IMR-90 (cell line): Measurements from ENCODE around the gene C21orf58. TPM values are rescaled to one million over a fixed set of nuclear protein-coding genes. Genes with fewer than 3 reads are reported as not detected.
A peak's percentile ranks its signal among the peaks of the same experiment; 100 is the strongest.

Source experiments
- ATAC-seq: fragments of 200-7000 bp; cut with Tn5 transposase; 2 replicates; pipeline ENCODE4 v1.9.1; 2020; ENCODE audit warnings: low read depth, mild to moderate bottlenecking, moderate library complexity
- BruUV-seq: library from RNA; stranded (reverse); fragments of 400-500 nt; replicated peaks from 2 replicates; lab custom pipeline; 2021; lab: Mats Ljungman, UMichigan
- CTCF ChIA-PET: fragments of 300-600 bp; formaldehyde crosslinking; extraction: SDS; loops from one replicate; lab custom pipeline; 2021; ENCODE audit warnings: antibody characterized with exemption; lab: Yijun Ruan, JAX
- POLR2A ChIA-PET: fragments of 300-600 bp; sonication (Branson Sonifier 250); formaldehyde crosslinking; loops from one replicate; lab custom pipeline; 2022; ENCODE audit warnings: antibody characterized with exemption; ENCODE audit not compliant: unreplicated experiment; lab: Charles Lee
- DNase-seq: peaks from one replicate; pipeline ENCODE4 v3.0.0; 2013
- H2AFZ ChIP-seq: replicated peaks from 2 replicates; pipeline ENCODE3; 2013; ENCODE audit warnings: low read length, mild to moderate bottlenecking; ENCODE audit not compliant: poor library complexity
- H2AK5ac ChIP-seq: 2 replicates; pipeline ENCODE4 v1.6.1; 2013; ENCODE audit warnings: low read depth, low read length, inconsistent platforms
- H2AK9ac ChIP-seq: replicated peaks from 2 replicates; pipeline ENCODE3; 2013; ENCODE audit warnings: mild to moderate bottlenecking, low read depth, low read length, moderate library complexity; ENCODE audit not compliant: poor library complexity
- H2BK120ac ChIP-seq: 2 replicates; pipeline ENCODE4 v1.6.1; 2013; ENCODE audit warnings: low read depth, low read length, inconsistent platforms
- H2BK15ac ChIP-seq: 3 replicates; pipeline ENCODE4 v1.6.1; 2013; ENCODE audit warnings: low read depth, low read length, inconsistent platforms
- H2BK20ac ChIP-seq: 2 replicates; pipeline ENCODE4 v1.6.1; 2013; ENCODE audit warnings: low read depth, mild to moderate bottlenecking, inconsistent platforms, low read length, moderate library complexity
- H2BK5ac ChIP-seq: 2 replicates; pipeline ENCODE4 v1.6.1; 2013; ENCODE audit warnings: mild to moderate bottlenecking, low read depth, low read length, inconsistent platforms; ENCODE audit not compliant: poor library complexity, severe bottlenecking
- H3K14ac ChIP-seq: replicated peaks from 2 replicates; pipeline ENCODE4 v1.6.1; 2013; ENCODE audit warnings: low read depth, low read length, inconsistent platforms
- H3K18ac ChIP-seq: 2 replicates; pipeline ENCODE4 v1.6.1; 2013; ENCODE audit warnings: low read depth, low read length, control low read depth
- H3K23ac ChIP-seq: 2 replicates; pipeline ENCODE4 v1.6.1; 2013; ENCODE audit warnings: low read depth, low read length, inconsistent platforms
- H3K27ac ChIP-seq: 2 replicates; pipeline ENCODE4 v1.5.1; 2013; ENCODE audit warnings: mild to moderate bottlenecking, control low read depth, low read length; ENCODE audit not compliant: insufficient read depth
- H3K27me3 ChIP-seq: 2 replicates; pipeline ENCODE4 v1.6.1; 2013; ENCODE audit warnings: low read length; ENCODE audit not compliant: control insufficient read depth, insufficient read depth
- H3K36me3 ChIP-seq: 2 replicates; pipeline ENCODE4 v1.6.1; 2013; ENCODE audit warnings: low read length, mixed read lengths; ENCODE audit not compliant: control insufficient read depth, insufficient read depth
- H3K4ac ChIP-seq: 2 replicates; pipeline ENCODE4 v1.6.1; 2013; ENCODE audit warnings: low read depth, low read length, inconsistent platforms
- H3K4me1 ChIP-seq: 2 replicates; pipeline ENCODE4 v1.6.1; 2013; ENCODE audit warnings: low read length, mixed read lengths; ENCODE audit not compliant: control insufficient read depth, insufficient read depth
- H3K4me2 ChIP-seq: 2 replicates; pipeline ENCODE4 v1.6.1; 2013; ENCODE audit warnings: low read depth, mild to moderate bottlenecking, control low read depth, low read length, moderate library complexity
- H3K4me3 ChIP-seq: 2 replicates; pipeline ENCODE4 v1.5.1; 2013; ENCODE audit warnings: low read depth, mild to moderate bottlenecking, control low read depth, low read length, moderate library complexity; ENCODE audit not compliant: insufficient read depth
- H3K56ac ChIP-seq: 2 replicates; pipeline ENCODE4 v1.6.1; 2013; ENCODE audit warnings: low read length, inconsistent platforms; ENCODE audit not compliant: insufficient read depth; ENCODE audit errors: extremely low read depth
- H3K79me1 ChIP-seq, 2 experiments: 2 replicates each; pipeline ENCODE4 v1.6.1; 2013; ENCODE audit warnings: low read length in 2 of 2, inconsistent platforms in 1 of 2, low read depth in 1 of 2
- H3K9ac ChIP-seq: 2 replicates; pipeline ENCODE4 v1.6.1; 2013; ENCODE audit warnings: low read depth, low read length, control low read depth
- H3K9me1 ChIP-seq: 2 replicates; pipeline ENCODE4 v1.6.1; 2013; ENCODE audit warnings: low read length, inconsistent platforms; ENCODE audit not compliant: insufficient read depth
- H3K9me3 ChIP-seq: 2 replicates; pipeline ENCODE4 v1.6.1; 2013; ENCODE audit warnings: low read length; ENCODE audit not compliant: control insufficient read depth, insufficient read depth
- H4K20me1 ChIP-seq: 2 replicates; pipeline ENCODE4 v1.6.1; 2013; ENCODE audit warnings: low read length, inconsistent platforms; ENCODE audit not compliant: insufficient read depth
- H4K5ac ChIP-seq: 2 replicates; pipeline ENCODE4 v1.6.1; 2013; ENCODE audit warnings: mild to moderate bottlenecking, low read depth, low read length, control low read depth
- H4K8ac ChIP-seq, 2 experiments: 2 replicates each; pipeline ENCODE4 v1.6.1; 2013; ENCODE audit warnings: low read depth in 2 of 2, low read length in 2 of 2, control low read depth in 1 of 2, inconsistent platforms in 1 of 2
- H4K91ac ChIP-seq: 2 replicates; pipeline ENCODE4 v1.6.1; 2013; ENCODE audit warnings: low read depth, low read length, inconsistent platforms; ENCODE audit not compliant: insufficient read depth
- ELK1 ChIP-seq: fragments of 150-350 bp; IDR thresholded peaks from 2 replicates; pipeline ENCODE4 v1.6.1; 2016; ENCODE audit warnings: low read depth, mild to moderate bottlenecking, low read length, moderate library complexity, borderline replicate concordance
- MAFK ChIP-seq: IDR thresholded peaks from 2 replicates; pipeline ENCODE4 v1.6.1; 2012; ENCODE audit warnings: low read depth, low read length, improper control_type of control experiment
- MAZ ChIP-seq: IDR thresholded peaks from 2 replicates; pipeline ENCODE4 v1.6.1; 2012; ENCODE audit warnings: low read depth, mild to moderate bottlenecking, low read length, improper control_type of control experiment, moderate library complexity, borderline replicate concordance
- POLR2A ChIP-seq: IDR thresholded peaks from 2 replicates; pipeline ENCODE4 v1.6.1; 2012; ENCODE audit warnings: mild to moderate bottlenecking, low read depth, low read length
- RAD21 ChIP-seq: IDR thresholded peaks from 2 replicates; pipeline ENCODE4 v1.6.1; 2012; ENCODE audit warnings: low read length, improper control_type of control experiment
- RCOR1 ChIP-seq: IDR thresholded peaks from 2 replicates; pipeline ENCODE4 v1.6.1; 2012; ENCODE audit warnings: mild to moderate bottlenecking, low read length, improper control_type of control experiment; ENCODE audit not compliant: insufficient replicate concordance
- RFX5 ChIP-seq: IDR thresholded peaks from 2 replicates; pipeline ENCODE4 v1.8.0; 2012; ENCODE audit warnings: low read depth, mild to moderate bottlenecking, low read length, moderate library complexity
- SMC3 ChIP-seq: fragments of 150-350 bp; IDR thresholded peaks from 2 replicates; pipeline ENCODE4 v1.6.1; 2016; ENCODE audit warnings: low read depth, mild to moderate bottlenecking, antibody characterized with exemption, low read length, moderate library complexity
- USF2 ChIP-seq: fragments of 150-350 bp; IDR thresholded peaks from 2 replicates; pipeline ENCODE4 v1.6.1; 2017; ENCODE audit warnings: mild to moderate bottlenecking, antibody characterized with exemption, low read length, low read depth
- WGBS, 2 experiments: methylation state at CpG; one replicate each; pipeline versions ENCODE4 v1.1.5 to v1.1.7; 2013; ENCODE audit warnings: missing lambda C conversion rate in 2 of 2; ENCODE audit not compliant: insufficient read length in 1 of 2; ENCODE audit errors: extremely low coverage in 2 of 2; 5-methylcytosine and 5-hydroxymethylcytosine counted together
- dilution Hi-C: fragments of 300-500 bp; cut with HindIII; formaldehyde crosslinking; loops from one replicate; pipeline ENCODE4 v1.14.3; 2018; ENCODE audit warnings: low sequenced_read_pairs; ENCODE audit not compliant: unreplicated experiment
- in situ Hi-C: fragments of 300-500 bp; cut with MboI; formaldehyde crosslinking; loops from 3 replicates; pipeline ENCODE4 v1.14.3; 2019; ENCODE audit warnings: low sequenced_read_pairs, inconsistent platforms, mixed read lengths
- intact Hi-C: fragments of 100-400 bp; cut with micrococcal nuclease; formaldehyde crosslinking; loops from 2 replicates; pipeline ENCODE4 v1.10.0; 2022
- polyA plus RNA-seq, 3 experiments: library from polyadenylated mRNA; depleted of rRNA; stranded (reverse); fragments of >200 nt; gene quantifications; 2 replicates each; pipeline ENCODE4 v1.2.3, GENCODE V29; 2012; ENCODE audit warnings: low replicate concordance in 1 of 3
- total RNA-seq: library from RNA; depleted of rRNA; stranded (reverse); fragments of >200 nt; gene quantifications from 2 replicates; pipeline ENCODE4 v1.2.3, GENCODE V29; 2012

Gene C21orf58
- total and polyA plus RNA-seq, 2 of the 4 experiments (the other 2 are of a cell fraction): 2.7 to 6.2 TPM

GRCh38 chr21:46284077-46284644 lies 39.5 kb downstream of the C21orf58 start:
- no TSS peak for BruUV-seq
- intact Hi-C loops (loop anchor here (5.0 kb wide), 1 partner anchor 42 kb away; no protein-coding TSS in a partner anchor), dilution Hi-C loops (no loop called here), in situ Hi-C loops (no loop called here)
- no peak overlapping the region for H2AFZ ChIP-seq
- no peak overlapping the region for H3K4me2 ChIP-seq
- TF ChIP-seq RCOR1: no peak
- TF ChIP-seq RFX5: no peak
- TF ChIP-seq MAZ: no peak
- no peak for TF ChIP-seq USF2
- TF ChIP-seq ELK1: no peak
- TF ChIP-seq RAD21: no peak
- no peak for TF ChIP-seq POLR2A
- no peak for TF ChIP-seq SMC3
- no peak for TF ChIP-seq MAFK
- H2BK5ac ChIP-seq: no peak overlapping the region
- H4K8ac ChIP-seq: no peak overlapping the region
- peaks cover 12% of the 10 kb centered on the region for H3K4me1 ChIP-seq
- H3K4ac ChIP-seq: no peak overlapping the region
- no peak overlapping the region for H2BK20ac ChIP-seq
- no peaks in the 10 kb centered on the region for H3K27me3 ChIP-seq
- peaks cover 11% of the 10 kb centered on the region for H3K9me1 ChIP-seq
- no peak overlapping the region for H4K91ac ChIP-seq
- no peak overlapping the region for H2BK15ac ChIP-seq
- no peak overlapping the region for H3K56ac ChIP-seq
- H2AK5ac ChIP-seq: no peak overlapping the region
- no peak overlapping the region for H3K27ac ChIP-seq
- H3K9me3 ChIP-seq: no peaks in the 10 kb centered on the region
- DNase-seq (no peak), ATAC-seq (no peak)
- H3K9ac ChIP-seq: no peak overlapping the region
- WGBS, 2 experiments: 98% methylated on average over 8 of the region's 15 CpGs; no CpG with 5 or more reads in 1 of the 2 experiments
- H3K4me3 ChIP-seq: no peak overlapping the region
- peaks cover 30% of the 10 kb centered on the region for H3K36me3 ChIP-seq
- H4K5ac ChIP-seq: no peak overlapping the region
- peaks cover 15% of the 10 kb centered on the region for H4K20me1 ChIP-seq
- H3K79me1 ChIP-seq: peaks cover 16 to 61% of the 10 kb centered on the region in 2 experiments
- ChIA-PET CTCF (no interaction called here), POLR2A (no interaction called here)
- H3K14ac ChIP-seq: no peak overlapping the region
- no peak overlapping the region for H3K18ac ChIP-seq
- no peak overlapping the region for H3K23ac ChIP-seq
- H2BK120ac ChIP-seq: no peak overlapping the region
- H2AK9ac ChIP-seq: peak overlapping the region; percentile 67
